ENCODE measurements around the gene ABCA3. TPM values are rescaled to one million over a fixed set of nuclear protein-coding genes. Genes with fewer than 3 reads are reported as not detected.

The ABCA3 gene
- total RNA-seq, 1 experiment from 2014 or later = 9.0 TPM

GRCh38 chr16:2236337-2237101 lies 104.0 kb downstream of the ABCA3 start, which contains the start of gene DNASE1L2:
Gene DNASE1L2, plus strand, starts transcription at chr16:2236444. Its CDS starts 373 bp downstream, at chr16:2236817.
- Histone ChIP-seq H3K27me3 (replicated peaks; ENCODE audit: insufficient read depth, low read depth, low read length, poor library complexity) (no peaks in the 10 kb centered on the region), H3K4me1 (ENCODE audit: insufficient read depth, low read length, poor library complexity, severe bottlenecking) (no peaks in the 10 kb centered on the region), H3K36me3 (ENCODE audit: insufficient read depth, low read length, poor library complexity, severe bottlenecking) (peaks cover 32% of the 10 kb centered on the region), H3K9me3 (ENCODE audit: low read depth, low read length, poor library complexity, severe bottlenecking) (no peaks in the 10 kb centered on the region), H3K27ac (ENCODE audit: low read depth, low read length, poor library complexity, severe bottlenecking) (no peak within 1 kb of the TSS), H3K4me3 (ENCODE audit: low read depth, low read length, poor library complexity, severe bottlenecking) (no peak within 1 kb of the TSS)
- no TSS peak for BruUV-seq (replicated peaks)
- ChIA-PET CTCF (interaction anchor here (0.6 kb wide), 1 partner anchor 60 kb away, joined by 3 read pairs; no protein-coding TSS in a partner anchor), POLR2A (ENCODE audit: low non-redundant PET) (no interaction called here)
- DNase-seq (ENCODE audit: low spot score) = no peak
- TF ChIP-seq EZH2 (IDR thresholded peaks at IDR 0.05; ENCODE audit: borderline replicate concordance, low read depth, low read length, poor library complexity, severe bottlenecking) = no peak
- TF ChIP-seq CTCF (conservative IDR thresholded peaks at IDR 0.05; ENCODE audit: low read depth, low read length) = no peak
- intact Hi-C loops (cut with micrococcal nuclease; ENCODE audit: unreplicated experiment) = no loop called here

GRCh38 chr16:2235695-2236336 lies 104.7 kb downstream of the ABCA3 start:
- Histone ChIP-seq H3K27ac (ENCODE audit: low read depth, low read length, poor library complexity, severe bottlenecking) (no peak overlapping the region), H3K4me1 (ENCODE audit: insufficient read depth, low read length, poor library complexity, severe bottlenecking) (no peaks in the 10 kb centered on the region), H3K9me3 (ENCODE audit: low read depth, low read length, poor library complexity, severe bottlenecking) (no peaks in the 10 kb centered on the region), H3K36me3 (ENCODE audit: insufficient read depth, low read length, poor library complexity, severe bottlenecking) (peaks cover 32% of the 10 kb centered on the region), H3K4me3 (ENCODE audit: low read depth, low read length, poor library complexity, severe bottlenecking) (no peak overlapping the region), H3K27me3 (replicated peaks; ENCODE audit: insufficient read depth, low read depth, low read length, poor library complexity) (no peaks in the 10 kb centered on the region)
- no peak for DNase-seq (ENCODE audit: low spot score)
- CTCF ChIA-PET = interaction anchor here (0.6 kb wide), 1 partner anchor 60 kb away, joined by 3 read pairs; no protein-coding TSS in a partner anchor
- no peak for TF ChIP-seq CTCF (conservative IDR thresholded peaks at IDR 0.05; ENCODE audit: low read depth, low read length)
- TF ChIP-seq EZH2 (IDR thresholded peaks at IDR 0.05; ENCODE audit: borderline replicate concordance, low read depth, low read length, poor library complexity, severe bottlenecking) = no peak
- intact Hi-C loops (cut with micrococcal nuclease; ENCODE audit: unreplicated experiment) = no loop called here
- POLR2A ChIA-PET (ENCODE audit: low non-redundant PET) = no interaction called here
- no TSS peak for BruUV-seq (replicated peaks)

- Histone ChIP-seq H3K4me3 (ENCODE audit: low read depth, low read length, poor library complexity, severe bottlenecking) (no peak overlapping the region), H3K27ac (ENCODE audit: low read depth, low read length, poor library complexity, severe bottlenecking) (no peak overlapping the region), H3K27me3 (replicated peaks; ENCODE audit: insufficient read depth, low read depth, low read length, poor library complexity) (no peaks in the 10 kb centered on the region), H3K9me3 (ENCODE audit: low read depth, low read length, poor library complexity, severe bottlenecking) (no peaks in the 10 kb centered on the region), H3K4me1 (ENCODE audit: insufficient read depth, low read length, poor library complexity, severe bottlenecking) (no peaks in the 10 kb centered on the region), H3K36me3 (ENCODE audit: insufficient read depth, low read length, poor library complexity, severe bottlenecking) (peaks cover 32% of the 10 kb centered on the region)
- CTCF ChIA-PET = no interaction called here
- no peak for DNase-seq (ENCODE audit: low spot score)
- TF ChIP-seq CTCF (conservative IDR thresholded peaks at IDR 0.05; ENCODE audit: low read depth, low read length) (no peak), EZH2 (IDR thresholded peaks at IDR 0.05; ENCODE audit: borderline replicate concordance, low read depth, low read length, poor library complexity, severe bottlenecking) (no peak)
- intact Hi-C loops (cut with micrococcal nuclease; ENCODE audit: unreplicated experiment) = no loop called here
- BruUV-seq (replicated peaks) = no TSS peak
- POLR2A ChIA-PET (ENCODE audit: low non-redundant PET) = no interaction called here
Observed at GRCh38 chr16:2235234-2235651, 105.3 kb downstream of the ABCA3 start.
